Upper lobe of left lung (tissue), 4 donors: Measurements from ENCODE around the gene EFCAB9.

Experiments used
- CTCF ChIP-seq, 6 experiments: fragments of 450-650 bp in 4 of 6; fragments of 200-600 bp in 2 of 6; sonication (generic) in 2 of 6; IDR thresholded peaks; one replicate each; pipeline ENCODE4 v1.5.1; 2016 to 2019; ENCODE audit warnings: antibody characterized with exemption in 6 of 6
- POLR2A ChIP-seq, 4 donors: fragments of 450-650 bp; IDR thresholded peaks; one replicate each; pipeline ENCODE4 v1.5.1; 2016 to 2017; ENCODE audit warnings: antibody characterized with exemption in 4 of 4, mild to moderate bottlenecking in 2 of 4

DNA sequence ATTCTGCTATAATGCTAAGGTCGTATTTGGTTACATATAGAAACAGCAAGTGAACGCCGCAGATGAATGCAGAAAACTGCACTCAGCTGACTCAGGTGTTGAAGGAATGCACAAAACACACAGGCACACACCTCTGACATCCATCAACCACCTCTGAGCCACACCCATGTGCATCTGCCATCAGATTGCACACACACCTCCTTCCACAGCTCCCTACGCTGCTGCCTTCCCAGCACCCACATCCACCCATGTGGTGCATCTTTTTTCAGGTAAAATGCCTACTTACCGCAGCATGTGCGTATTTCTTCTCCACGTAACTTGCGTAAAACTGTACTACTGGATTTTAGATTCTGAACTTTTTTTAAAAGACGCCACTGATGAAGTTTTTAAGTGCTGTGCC is 13.0 kb upstream of the EFCAB9 start:
- TF ChIP-seq POLR2A (IDR thresholded peaks at IDR 0.05) (no peak), CTCF (IDR thresholded peaks at IDR 0.05) (no peak)
